IMR-90 (cell line): ENCODE measurements around the gene PAXX. TPM values are rescaled to one million over a fixed set of nuclear protein-coding genes. Genes with fewer than 3 reads are reported as not detected.

Experiments
- ATAC-seq: fragments of 200-7000 bp; cut with Tn5 transposase; 2 replicates; pipeline ENCODE4 v1.9.1; 2020; ENCODE audit warnings: low read depth, mild to moderate bottlenecking, moderate library complexity
- BruUV-seq: library from RNA; stranded (reverse); fragments of 400-500 nt; replicated peaks from 2 replicates; lab custom pipeline; 2021; lab: Mats Ljungman, UMichigan
- CTCF ChIA-PET: fragments of 300-600 bp; formaldehyde crosslinking; extraction: SDS; loops from one replicate; lab custom pipeline; 2021; ENCODE audit warnings: antibody characterized with exemption; lab: Yijun Ruan, JAX
- POLR2A ChIA-PET: fragments of 300-600 bp; sonication (Branson Sonifier 250); formaldehyde crosslinking; loops from one replicate; lab custom pipeline; 2022; ENCODE audit warnings: antibody characterized with exemption; ENCODE audit not compliant: unreplicated experiment; lab: Charles Lee
- DNase-seq: peaks from one replicate; pipeline ENCODE4 v3.0.0; 2013
- H2AFZ ChIP-seq: replicated peaks from 2 replicates; pipeline ENCODE3; 2013; ENCODE audit warnings: low read length, mild to moderate bottlenecking; ENCODE audit not compliant: poor library complexity
- H2AK5ac ChIP-seq: 2 replicates; pipeline ENCODE4 v1.6.1; 2013; ENCODE audit warnings: low read depth, low read length, inconsistent platforms
- H2AK9ac ChIP-seq: replicated peaks from 2 replicates; pipeline ENCODE3; 2013; ENCODE audit warnings: mild to moderate bottlenecking, low read depth, low read length, moderate library complexity; ENCODE audit not compliant: poor library complexity
- H2BK120ac ChIP-seq: 2 replicates; pipeline ENCODE4 v1.6.1; 2013; ENCODE audit warnings: low read depth, low read length, inconsistent platforms
- H2BK15ac ChIP-seq: 3 replicates; pipeline ENCODE4 v1.6.1; 2013; ENCODE audit warnings: low read depth, low read length, inconsistent platforms
- H2BK20ac ChIP-seq: 2 replicates; pipeline ENCODE4 v1.6.1; 2013; ENCODE audit warnings: low read depth, mild to moderate bottlenecking, inconsistent platforms, low read length, moderate library complexity
- H2BK5ac ChIP-seq: 2 replicates; pipeline ENCODE4 v1.6.1; 2013; ENCODE audit warnings: mild to moderate bottlenecking, low read depth, low read length, inconsistent platforms; ENCODE audit not compliant: poor library complexity, severe bottlenecking
- H3K14ac ChIP-seq: replicated peaks from 2 replicates; pipeline ENCODE4 v1.6.1; 2013; ENCODE audit warnings: low read depth, low read length, inconsistent platforms
- H3K18ac ChIP-seq: 2 replicates; pipeline ENCODE4 v1.6.1; 2013; ENCODE audit warnings: low read depth, low read length, control low read depth
- H3K23ac ChIP-seq: 2 replicates; pipeline ENCODE4 v1.6.1; 2013; ENCODE audit warnings: low read depth, low read length, inconsistent platforms
- H3K27ac ChIP-seq: 2 replicates; pipeline ENCODE4 v1.5.1; 2013; ENCODE audit warnings: mild to moderate bottlenecking, control low read depth, low read length; ENCODE audit not compliant: insufficient read depth
- H3K27me3 ChIP-seq: 2 replicates; pipeline ENCODE4 v1.6.1; 2013; ENCODE audit warnings: low read length; ENCODE audit not compliant: control insufficient read depth, insufficient read depth
- H3K36me3 ChIP-seq: 2 replicates; pipeline ENCODE4 v1.6.1; 2013; ENCODE audit warnings: low read length, mixed read lengths; ENCODE audit not compliant: control insufficient read depth, insufficient read depth
- H3K4ac ChIP-seq: 2 replicates; pipeline ENCODE4 v1.6.1; 2013; ENCODE audit warnings: low read depth, low read length, inconsistent platforms
- H3K4me1 ChIP-seq: 2 replicates; pipeline ENCODE4 v1.6.1; 2013; ENCODE audit warnings: low read length, mixed read lengths; ENCODE audit not compliant: control insufficient read depth, insufficient read depth
- H3K4me2 ChIP-seq: 2 replicates; pipeline ENCODE4 v1.6.1; 2013; ENCODE audit warnings: low read depth, mild to moderate bottlenecking, control low read depth, low read length, moderate library complexity
- H3K4me3 ChIP-seq: 2 replicates; pipeline ENCODE4 v1.5.1; 2013; ENCODE audit warnings: low read depth, mild to moderate bottlenecking, control low read depth, low read length, moderate library complexity; ENCODE audit not compliant: insufficient read depth
- H3K56ac ChIP-seq: 2 replicates; pipeline ENCODE4 v1.6.1; 2013; ENCODE audit warnings: low read length, inconsistent platforms; ENCODE audit not compliant: insufficient read depth; ENCODE audit errors: extremely low read depth
- H3K79me1 ChIP-seq, 2 experiments: 2 replicates each; pipeline ENCODE4 v1.6.1; 2013; ENCODE audit warnings: low read length in 2 of 2, inconsistent platforms in 1 of 2, low read depth in 1 of 2
- H3K9ac ChIP-seq: 2 replicates; pipeline ENCODE4 v1.6.1; 2013; ENCODE audit warnings: low read depth, low read length, control low read depth
- H3K9me1 ChIP-seq: 2 replicates; pipeline ENCODE4 v1.6.1; 2013; ENCODE audit warnings: low read length, inconsistent platforms; ENCODE audit not compliant: insufficient read depth
- H3K9me3 ChIP-seq: 2 replicates; pipeline ENCODE4 v1.6.1; 2013; ENCODE audit warnings: low read length; ENCODE audit not compliant: control insufficient read depth, insufficient read depth
- H4K20me1 ChIP-seq: 2 replicates; pipeline ENCODE4 v1.6.1; 2013; ENCODE audit warnings: low read length, inconsistent platforms; ENCODE audit not compliant: insufficient read depth
- H4K5ac ChIP-seq: 2 replicates; pipeline ENCODE4 v1.6.1; 2013; ENCODE audit warnings: mild to moderate bottlenecking, low read depth, low read length, control low read depth
- H4K8ac ChIP-seq, 2 experiments: 2 replicates each; pipeline ENCODE4 v1.6.1; 2013; ENCODE audit warnings: low read depth in 2 of 2, low read length in 2 of 2, control low read depth in 1 of 2, inconsistent platforms in 1 of 2
- H4K91ac ChIP-seq: 2 replicates; pipeline ENCODE4 v1.6.1; 2013; ENCODE audit warnings: low read depth, low read length, inconsistent platforms; ENCODE audit not compliant: insufficient read depth
- CHD1 ChIP-seq: IDR thresholded peaks from 2 replicates; pipeline ENCODE4 v1.6.1; 2012; ENCODE audit warnings: low read depth, low read length, improper control_type of control experiment
- FOS ChIP-seq: fragments of 150-350 bp; IDR thresholded peaks from 2 replicates; pipeline ENCODE4 v1.6.1; 2016; ENCODE audit warnings: low read depth, low read length
- MAZ ChIP-seq: IDR thresholded peaks from 2 replicates; pipeline ENCODE4 v1.6.1; 2012; ENCODE audit warnings: low read depth, mild to moderate bottlenecking, low read length, improper control_type of control experiment, moderate library complexity, borderline replicate concordance
- MXI1 ChIP-seq: IDR thresholded peaks from 2 replicates; pipeline ENCODE4 v1.6.1; 2012; ENCODE audit warnings: low read depth, mild to moderate bottlenecking, low read length, moderate library complexity, borderline replicate concordance
- POLR2A ChIP-seq: IDR thresholded peaks from 2 replicates; pipeline ENCODE4 v1.6.1; 2012; ENCODE audit warnings: mild to moderate bottlenecking, low read depth, low read length
- RCOR1 ChIP-seq: IDR thresholded peaks from 2 replicates; pipeline ENCODE4 v1.6.1; 2012; ENCODE audit warnings: mild to moderate bottlenecking, low read length, improper control_type of control experiment; ENCODE audit not compliant: insufficient replicate concordance
- WGBS, 2 experiments: methylation state at CpG; one replicate each; pipeline versions ENCODE4 v1.1.5 to v1.1.7; 2013; ENCODE audit warnings: missing lambda C conversion rate in 2 of 2; ENCODE audit not compliant: insufficient read length in 1 of 2; ENCODE audit errors: extremely low coverage in 2 of 2; 5-methylcytosine and 5-hydroxymethylcytosine counted together
- dilution Hi-C: fragments of 300-500 bp; cut with HindIII; formaldehyde crosslinking; loops from one replicate; pipeline ENCODE4 v1.14.3; 2018; ENCODE audit warnings: low sequenced_read_pairs; ENCODE audit not compliant: unreplicated experiment
- in situ Hi-C: fragments of 300-500 bp; cut with MboI; formaldehyde crosslinking; loops from 3 replicates; pipeline ENCODE4 v1.14.3; 2019; ENCODE audit warnings: low sequenced_read_pairs, inconsistent platforms, mixed read lengths
- intact Hi-C: fragments of 100-400 bp; cut with micrococcal nuclease; formaldehyde crosslinking; loops from 2 replicates; pipeline ENCODE4 v1.10.0; 2022
- polyA plus RNA-seq, 3 experiments: library from polyadenylated mRNA; depleted of rRNA; stranded (reverse); fragments of >200 nt; gene quantifications; 2 replicates each; pipeline ENCODE4 v1.2.3, GENCODE V29; 2012; ENCODE audit warnings: low replicate concordance in 1 of 3
- total RNA-seq: library from RNA; depleted of rRNA; stranded (reverse); fragments of >200 nt; gene quantifications from 2 replicates; pipeline ENCODE4 v1.2.3, GENCODE V29; 2012
- TF ChIP-seq, protein P1 (sequence below): fragments of 150-350 bp; IDR thresholded peaks from 2 replicates; pipeline ENCODE4 v1.6.1; 2016; ENCODE audit warnings: low read depth, mild to moderate bottlenecking, low read length, moderate library complexity, borderline replicate concordance

The PAXX gene
- total and polyA plus RNA-seq, 2 of the 4 experiments (the other 2 are of a cell fraction), result 5.7 to 24.6 TPM

- Histone ChIP-seq H2BK120ac (no peak overlapping the region), H4K20me1 (no peaks in the 10 kb centered on the region), H3K4ac (no peak overlapping the region), H3K18ac (no peak overlapping the region), H3K27ac (no peak overlapping the region), H2BK20ac (no peak overlapping the region), H3K23ac (no peak overlapping the region), H3K9ac (no peak overlapping the region), H3K9me1 (no peaks in the 10 kb centered on the region), H3K79me1 (no peaks in the 10 kb centered on the region), H3K4me1 (no peaks in the 10 kb centered on the region), H3K4me3 (no peak overlapping the region), H2AK9ac (no peak overlapping the region), H3K36me3 (no peaks in the 10 kb centered on the region), H3K4me2 (no peak overlapping the region), H2AFZ (no peak overlapping the region), H2BK15ac (no peak overlapping the region), H2AK5ac (no peak overlapping the region), H3K9me3 (no peaks in the 10 kb centered on the region), H3K27me3 (peaks cover 48% of the 10 kb centered on the region), H4K5ac (no peak overlapping the region), H3K14ac (no peak overlapping the region), H4K8ac (no peak overlapping the region), H3K56ac (no peak overlapping the region), H2BK5ac (no peak overlapping the region), H4K91ac (no peak overlapping the region)
- in situ Hi-C loops (no loop called here), dilution Hi-C loops (no loop called here), intact Hi-C loops (no loop called here)
- ChIA-PET POLR2A (no interaction called here), CTCF (no interaction called here)
- no peak for TF ChIP-seq RCOR1
- TF ChIP-seq, protein P1, sequence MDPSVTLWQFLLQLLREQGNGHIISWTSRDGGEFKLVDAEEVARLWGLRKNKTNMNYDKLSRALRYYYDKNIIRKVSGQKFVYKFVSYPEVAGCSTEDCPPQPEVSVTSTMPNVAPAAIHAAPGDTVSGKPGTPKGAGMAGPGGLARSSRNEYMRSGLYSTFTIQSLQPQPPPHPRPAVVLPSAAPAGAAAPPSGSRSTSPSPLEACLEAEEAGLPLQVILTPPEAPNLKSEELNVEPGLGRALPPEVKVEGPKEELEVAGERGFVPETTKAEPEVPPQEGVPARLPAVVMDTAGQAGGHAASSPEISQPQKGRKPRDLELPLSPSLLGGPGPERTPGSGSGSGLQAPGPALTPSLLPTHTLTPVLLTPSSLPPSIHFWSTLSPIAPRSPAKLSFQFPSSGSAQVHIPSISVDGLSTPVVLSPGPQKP, result no peak
- TF ChIP-seq POLR2A, result no peak
- TF ChIP-seq CHD1, result no peak
- no peak for TF ChIP-seq FOS
- TF ChIP-seq MXI1, result no peak
- TF ChIP-seq MAZ, result no peak
- ATAC-seq (no peak), DNase-seq (no peak)
- 41% methylated on average over 15 of the region's 29 CpGs; no CpG with 5 or more reads in 1 of the 2 experiments for WGBS, 2 experiments
- BruUV-seq, result no TSS peak
Observed at GRCh38 chr9:136984464-136985026, 7.7 kb upstream of the PAXX start.
